ENCODE data around the gene ITGAL.
"Not testable (repeated sequence)": the region's sequence is repeated elsewhere in the genome, so short reads cannot be mapped to it uniquely, and the experiment has no call there.

Gene ITGAL

GRCh38 chr16:30526823-30527634, 54.5 kb downstream of the ITGAL start:
- peak; percentile 94 for DNase-seq

GRCh38 chr16:30527635-30528178, 55.2 kb downstream of the ITGAL start:
- peak; percentile 51 for DNase-seq

DNA sequence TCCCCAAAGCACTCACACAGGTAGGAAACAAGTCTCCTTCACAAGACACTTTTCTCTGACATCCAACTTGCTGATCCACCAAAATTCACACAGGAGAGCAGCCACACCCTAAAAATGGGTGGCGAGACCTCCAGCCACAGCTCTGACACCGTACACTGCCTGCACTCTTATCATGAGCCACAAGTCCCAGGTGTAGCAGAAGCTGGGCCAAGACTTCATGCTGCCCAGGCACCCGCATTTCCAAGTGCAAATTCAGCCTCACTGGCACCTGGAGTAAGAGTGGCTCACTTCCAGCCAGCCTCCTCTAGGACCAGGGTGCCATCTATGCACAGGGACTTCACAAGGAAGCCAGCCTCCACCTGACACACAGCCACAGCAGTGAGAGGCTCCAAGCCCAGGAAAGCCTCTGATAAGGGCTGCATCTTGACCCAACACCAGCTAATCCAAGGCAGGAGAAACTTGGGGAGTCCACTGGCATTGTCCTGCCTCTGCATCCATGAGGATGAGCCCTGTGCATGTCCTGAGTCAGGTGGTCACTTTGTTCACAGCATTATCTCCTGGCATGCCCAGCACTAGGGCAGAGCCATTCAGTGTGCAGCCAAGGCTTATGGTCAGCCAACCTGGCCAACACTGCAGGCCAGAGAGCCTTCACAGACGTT, 56.4 kb downstream of the ITGAL start:
- no peak for DNase-seq

DNA sequence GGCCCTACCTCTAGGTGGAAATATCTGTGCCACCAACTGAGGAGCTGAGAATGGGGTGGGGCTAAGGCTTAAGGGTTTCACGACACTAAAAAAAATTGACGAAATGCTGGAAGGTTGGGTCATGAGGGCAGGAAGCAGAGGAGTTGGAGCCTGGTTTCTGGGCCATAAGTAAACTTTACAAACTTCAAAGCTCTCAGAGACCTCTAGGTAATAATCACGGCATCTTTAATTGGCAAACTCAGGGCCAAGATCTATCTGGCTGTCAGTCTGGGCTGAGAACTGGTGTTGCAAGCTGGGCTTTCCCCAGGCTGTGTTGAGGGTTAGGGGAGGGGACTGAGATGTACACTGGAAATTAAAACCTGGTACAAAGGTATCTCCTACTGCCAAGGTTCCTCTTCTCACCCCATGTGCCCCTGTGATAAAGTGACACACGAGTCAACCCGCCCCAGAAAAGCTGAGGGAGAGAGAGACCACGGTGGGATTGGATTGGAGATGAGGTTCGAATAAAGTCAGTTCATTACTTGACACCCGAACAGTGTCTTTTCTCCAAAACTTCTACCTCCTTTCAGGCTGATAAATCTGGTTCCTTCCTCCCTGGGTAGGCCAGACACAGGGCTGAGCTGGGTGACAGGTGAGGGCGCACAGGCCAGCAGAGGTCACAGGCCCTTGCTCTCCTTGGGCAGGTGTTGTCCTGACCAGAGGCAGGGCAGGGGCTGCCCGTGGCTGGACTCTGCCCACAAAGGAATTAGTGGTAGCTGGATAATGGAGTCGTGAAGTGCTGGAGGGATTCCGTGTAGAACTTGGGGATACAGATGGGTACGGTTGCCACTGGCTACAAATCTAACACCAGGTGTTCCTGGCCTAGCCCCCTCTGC, 57.9 kb downstream of the ITGAL start:
- no peak for DNase-seq

DNA sequence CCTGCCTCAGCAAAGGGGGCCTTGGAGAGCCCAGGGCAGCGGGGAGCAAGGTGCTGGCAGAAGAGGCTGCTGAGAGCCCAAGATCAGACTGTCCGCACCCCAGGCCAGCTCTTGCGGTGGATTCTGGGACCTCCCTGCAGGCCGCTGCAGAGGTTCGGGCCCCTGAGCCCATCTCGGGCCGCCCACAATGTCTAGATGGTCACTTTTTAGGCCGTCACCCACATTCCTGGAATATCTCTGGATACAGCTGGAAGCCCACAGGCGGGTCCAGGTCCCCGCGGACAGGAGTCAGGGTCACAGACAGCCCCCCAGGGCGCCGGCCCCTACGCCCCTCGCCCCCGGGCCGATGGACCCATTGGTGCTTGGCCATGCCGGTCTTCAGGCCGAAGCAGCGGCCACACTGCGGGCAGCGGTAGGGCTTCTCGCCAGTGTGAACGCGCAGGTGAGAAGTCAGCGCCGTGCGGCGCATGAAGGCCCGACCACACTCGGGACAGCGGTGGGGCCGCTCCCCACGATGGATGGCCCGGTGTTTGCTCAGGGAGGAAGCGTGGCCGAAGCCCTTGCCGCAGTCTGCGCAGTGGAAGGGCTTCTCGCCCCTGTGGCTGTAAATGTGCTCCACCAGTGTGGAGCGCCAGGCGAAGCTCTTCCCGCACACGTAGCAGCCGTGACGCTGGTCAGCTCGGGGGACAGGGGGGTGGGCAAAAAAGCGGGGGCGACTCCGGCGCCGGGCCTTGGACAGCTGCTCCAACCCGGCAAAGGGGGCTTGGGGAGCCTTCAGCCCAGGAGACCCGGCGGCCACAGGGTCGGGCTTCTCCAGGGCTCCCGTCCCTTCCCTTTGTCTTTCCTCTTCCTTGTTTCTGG, 60.0 kb downstream of the ITGAL start:
- DNase-seq, result no peak

- DNase-seq, result no peak
Measured at GRCh38 chr16:30533146-30533522, 60.6 kb downstream of the ITGAL start.

DNA sequence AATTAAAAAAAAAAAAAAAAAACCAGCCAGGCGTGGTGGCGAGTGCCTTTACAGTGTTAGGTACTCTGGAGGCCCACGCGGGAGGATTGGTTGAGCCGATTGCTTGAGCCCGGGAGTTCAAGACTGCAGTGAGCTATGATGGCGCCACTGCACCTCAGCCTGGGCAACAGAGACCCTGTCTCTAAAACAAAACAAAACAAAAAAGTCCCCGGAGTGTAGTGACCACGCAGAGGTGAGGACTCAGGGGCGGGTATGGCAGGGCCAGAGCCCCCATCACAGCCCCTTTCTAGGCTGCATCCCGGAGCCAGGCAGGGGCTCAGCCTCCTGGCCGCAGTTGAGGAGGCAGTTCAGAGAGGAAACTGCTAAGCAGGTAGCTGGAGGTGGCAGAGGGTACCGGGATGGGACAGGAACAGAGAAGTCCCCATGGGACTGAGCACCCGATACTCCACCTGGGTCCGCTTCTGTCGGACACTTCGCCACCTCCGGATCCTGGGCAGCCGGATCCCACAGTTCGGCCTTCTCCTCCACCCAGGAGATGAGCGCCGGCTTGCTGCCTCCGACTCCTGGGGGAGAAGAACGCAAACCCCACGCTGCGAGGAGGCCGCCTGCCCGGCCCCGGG, 61.3 kb downstream of the ITGAL start:
- DNase-seq, result no peak

DNA sequence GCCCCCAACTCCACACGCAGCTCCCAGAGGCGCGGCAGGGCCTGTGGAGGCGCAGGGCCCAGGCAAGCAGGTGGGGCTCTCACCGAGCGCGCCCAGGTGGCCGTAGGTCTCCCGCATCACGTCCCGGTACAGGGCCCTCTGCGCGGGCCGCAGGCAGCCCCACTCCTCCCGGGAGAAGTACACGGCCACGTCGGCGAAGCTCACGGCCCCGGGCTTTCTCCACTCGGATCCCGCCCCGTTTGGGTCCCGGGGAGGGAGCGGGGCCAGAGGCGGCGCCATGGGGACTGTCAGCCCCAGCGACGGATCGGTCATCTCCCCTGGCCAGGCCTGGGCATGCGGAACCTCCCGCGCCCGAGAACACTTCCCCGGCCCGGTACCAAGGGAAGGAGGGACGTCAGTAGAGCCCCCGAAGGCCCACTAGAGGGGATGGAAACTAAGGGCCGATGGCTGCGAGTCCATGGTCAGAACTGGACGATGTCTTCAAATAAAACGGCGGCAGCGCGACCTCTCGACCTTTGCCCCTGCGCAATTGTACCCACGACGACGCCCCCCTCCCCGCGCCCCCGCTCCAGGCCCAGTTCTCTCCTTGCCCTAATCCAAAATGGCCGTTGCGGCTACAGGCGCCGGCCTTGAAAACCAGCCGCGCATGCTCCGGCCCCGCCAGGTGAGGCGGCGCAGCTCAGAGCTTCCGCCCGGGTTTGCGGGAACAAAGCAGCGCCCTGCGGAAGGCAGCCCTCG, 62.0 kb downstream of the ITGAL start, which contains the start of gene ZNF747:
Gene ZNF747, minus strand, starts transcription at position 491 of the 738 bp plus-strand sequence. Its CDS starts 179 bp downstream, at position 312.
- peak; percentile 90 for DNase-seq

DNA sequence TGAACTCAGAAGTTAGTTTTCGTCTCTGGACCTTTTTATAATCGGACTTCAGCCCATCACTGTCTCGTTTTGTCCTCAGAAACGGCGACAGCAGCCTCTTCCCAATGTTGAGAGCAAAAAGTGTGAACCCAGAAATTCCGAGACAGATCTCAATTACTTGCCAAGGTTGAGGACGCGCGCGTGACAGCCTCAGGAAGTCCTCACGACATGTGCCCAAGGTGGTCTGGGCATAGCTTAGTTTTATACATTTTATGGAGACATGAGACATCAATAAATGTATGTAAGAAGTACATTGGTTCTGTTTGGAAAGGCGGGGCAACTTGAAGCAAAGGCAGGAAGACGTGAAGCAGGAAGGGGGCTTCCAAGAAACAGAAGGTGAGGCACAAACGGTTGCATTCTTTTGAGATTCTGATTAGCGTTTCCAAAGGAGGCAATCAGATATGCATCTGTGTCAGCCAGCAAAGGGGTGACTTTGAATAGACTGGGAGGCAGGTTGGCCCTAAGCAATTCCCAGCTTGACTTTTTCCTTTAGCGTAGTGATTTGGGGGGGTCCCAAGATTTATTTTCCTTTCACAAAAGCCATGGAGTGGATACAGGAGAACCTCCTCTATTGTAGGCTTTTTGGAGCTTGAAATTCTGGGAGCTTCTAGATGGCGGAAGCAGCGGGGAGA, 62.7 kb downstream of the ITGAL start:
- peak; percentile 32 for DNase-seq

GRCh38 chr16:30535777-30536190, 63.2 kb downstream of the ITGAL start:
- peak; percentile 66 for DNase-seq

GRCh38 chr16:30536391-30537024, 64.0 kb downstream of the ITGAL start:
- DNase-seq, result not testable (repeated sequence)

- DNase-seq, result no peak
Measured at GRCh38 chr16:30539000-30539964, 66.7 kb downstream of the ITGAL start.

GRCh38 chr16:30539986-30540526, 67.5 kb downstream of the ITGAL start:
- DNase-seq, result not testable (repeated sequence)

DNA sequence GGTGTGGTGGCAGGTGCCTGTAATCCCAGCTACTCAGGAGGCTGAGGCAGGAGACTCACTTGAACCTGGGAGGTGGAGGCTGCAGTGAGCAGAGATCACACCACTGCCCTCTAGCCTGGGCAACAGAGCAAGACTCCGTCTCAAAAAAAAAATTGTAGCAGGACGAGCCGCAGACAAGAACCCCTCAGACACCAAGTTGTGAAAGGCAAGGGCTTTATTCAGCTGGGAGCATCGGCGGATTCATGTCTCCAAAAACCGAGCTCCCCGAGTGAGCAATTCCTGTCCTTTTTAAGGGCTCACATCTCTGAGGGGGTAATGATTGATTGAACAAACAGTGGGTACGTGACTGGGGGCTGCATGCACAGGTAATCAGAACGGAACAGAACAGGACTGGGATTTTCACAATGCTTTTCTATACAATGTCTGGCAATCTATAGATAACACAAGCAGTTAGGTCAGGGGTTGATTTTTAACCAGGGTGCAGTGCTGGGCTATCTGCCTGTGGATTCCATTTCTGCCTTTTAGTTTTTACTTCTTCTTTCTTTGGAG, 68.4 kb downstream of the ITGAL start:
- not testable (repeated sequence) for DNase-seq

DNA sequence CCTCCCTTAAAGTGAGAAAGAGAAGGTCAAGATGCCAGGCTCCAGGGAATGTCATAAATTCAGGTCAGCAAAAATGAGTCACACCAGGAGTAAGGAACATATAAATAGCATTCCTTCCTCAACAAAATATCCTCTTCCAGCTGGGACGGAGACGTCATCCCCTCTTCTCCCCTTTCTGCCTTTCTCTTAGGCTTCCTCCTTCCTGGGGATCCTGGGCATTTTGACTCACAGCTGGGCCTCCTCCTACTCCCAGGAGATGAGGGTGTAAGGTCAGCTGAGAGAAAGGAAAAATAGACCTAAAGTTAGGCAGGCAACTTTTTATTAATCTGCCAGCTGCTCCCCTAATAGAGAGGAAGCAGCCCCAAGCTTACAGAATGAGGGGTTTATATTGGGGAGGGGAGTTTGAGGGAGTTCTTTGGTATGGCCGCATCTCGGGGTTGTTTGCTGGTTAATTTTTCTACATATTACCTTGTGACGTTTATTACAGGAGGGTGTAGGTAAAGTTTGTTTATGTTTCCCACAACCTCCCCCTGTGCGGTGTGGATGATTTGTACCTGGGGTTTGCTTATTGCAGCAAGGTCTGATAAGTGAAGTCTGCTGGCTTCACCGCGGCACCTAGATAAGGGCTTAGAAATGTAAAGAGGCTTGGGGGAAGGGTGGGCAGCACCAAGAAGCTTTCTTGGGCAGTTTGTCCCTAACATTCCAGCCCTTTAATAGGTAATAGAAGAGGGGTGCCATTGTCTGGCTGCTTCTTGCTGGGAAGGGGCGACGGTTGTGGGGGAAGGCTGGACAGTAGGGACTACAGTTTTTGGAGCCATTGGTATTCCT, 69.2 kb downstream of the ITGAL start:
- DNase-seq, result no peak

DNA sequence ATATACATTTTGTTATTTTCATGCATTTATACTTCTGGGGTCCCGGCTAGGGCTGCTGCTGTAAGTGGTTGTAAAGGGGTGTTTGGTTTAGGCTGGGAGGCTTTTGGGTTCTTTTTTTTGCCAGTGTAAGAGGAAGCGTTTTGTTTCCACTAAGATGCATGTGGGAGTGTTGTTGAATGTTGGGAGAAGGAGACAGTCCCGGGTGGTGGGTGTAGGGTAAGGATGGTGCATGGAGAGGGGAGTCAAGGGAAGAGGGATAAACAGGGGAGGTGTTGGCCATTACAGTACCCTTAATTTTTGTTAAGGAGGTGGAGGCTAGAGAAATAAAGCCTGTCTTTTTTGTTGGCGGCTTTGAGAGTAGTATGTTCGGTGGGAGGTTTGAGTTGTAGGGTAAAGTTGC, 70.5 kb downstream of the ITGAL start:
- DNase-seq, result no peak

DNA sequence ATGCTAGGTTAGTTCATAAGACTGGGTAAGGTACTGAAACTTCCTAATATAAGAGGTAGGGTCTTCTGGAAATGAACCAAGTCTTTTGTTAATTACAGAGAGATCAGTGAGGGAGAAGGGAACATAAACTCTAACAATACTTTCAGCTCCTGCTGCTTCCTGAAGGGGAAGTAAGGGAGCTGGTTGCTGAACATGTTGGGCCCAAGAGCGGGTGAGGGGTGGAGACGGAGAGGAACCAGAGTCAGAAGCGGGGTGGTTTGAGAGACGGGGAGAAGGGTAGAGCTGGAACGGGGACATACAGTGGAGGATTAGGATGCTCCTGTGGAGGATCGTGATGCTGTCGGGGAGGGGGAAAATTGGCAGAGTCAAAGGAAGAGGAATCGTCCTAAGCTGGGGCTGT, 73.6 kb downstream of the ITGAL start:
- DNase-seq, result no peak
